Measurements from ENCODE around the gene PLIN5.
"Not testable (repeated sequence)": the region's sequence is repeated elsewhere in the genome, so short reads cannot be mapped to it uniquely, and the experiment has no call there.

The PLIN5 gene

GRCh38 chr19:4566402-4567051, 31.5 kb upstream of the PLIN5 start:
- DNase-seq, result no peak

GRCh38 chr19:4563562-4563961, 28.5 kb upstream of the PLIN5 start:
- not testable (repeated sequence) for DNase-seq

- DNase-seq, result not testable (repeated sequence)
Observed at GRCh38 chr19:4562085-4562484, 27.1 kb upstream of the PLIN5 start.

GRCh38 chr19:4559569-4559968, 24.5 kb upstream of the PLIN5 start, which contains the start of gene SEMA6B:
TSS of gene SEMA6B (minus strand) at chr19:4559684. CDS start at chr19:4558457, 1,227 bp downstream.
- DNase-seq, result no peak

GRCh38 chr19:4557971-4558941, 23.2 kb upstream of the PLIN5 start:
- no peak for DNase-seq

- DNase-seq, result no peak
Observed at GRCh38 chr19:4557144-4557970, 22.3 kb upstream of the PLIN5 start.

- no peak for DNase-seq
Observed at GRCh38 chr19:4556597-4557127, 21.6 kb upstream of the PLIN5 start.

- no peak for DNase-seq
Observed at GRCh38 chr19:4555657-4556561, 20.9 kb upstream of the PLIN5 start.

GRCh38 chr19:4554717-4555116, 19.7 kb upstream of the PLIN5 start:
- DNase-seq, result no peak

GRCh38 chr19:4553775-4554174, 18.8 kb upstream of the PLIN5 start:
- DNase-seq, result no peak

GRCh38 chr19:4553092-4553695, 18.2 kb upstream of the PLIN5 start:
- DNase-seq, result no peak

- no peak for DNase-seq
Observed at GRCh38 chr19:4552525-4552819, 17.4 kb upstream of the PLIN5 start.

- DNase-seq, result no peak
Observed at GRCh38 chr19:4550479-4551050, 15.5 kb upstream of the PLIN5 start.

GRCh38 chr19:4550018-4550417, 15.0 kb upstream of the PLIN5 start:
- DNase-seq, result no peak

- no peak for DNase-seq
Observed at GRCh38 chr19:4548238-4548584, 13.2 kb upstream of the PLIN5 start.

- no peak for DNase-seq
Observed at GRCh38 chr19:4547303-4548237, 12.5 kb upstream of the PLIN5 start.

GRCh38 chr19:4543842-4544647, 9.0 kb upstream of the PLIN5 start:
- no peak for DNase-seq

GRCh38 chr19:4542896-4543841, 8.1 kb upstream of the PLIN5 start:
- no peak for DNase-seq

All from SIG-M5 (cell line).